ENCODE results near the gene ANGPTL4.
"Not testable (repeated sequence)": the region's sequence is repeated elsewhere in the genome, so short reads cannot be mapped to it uniquely, and the experiment has no call there.

DNA sequence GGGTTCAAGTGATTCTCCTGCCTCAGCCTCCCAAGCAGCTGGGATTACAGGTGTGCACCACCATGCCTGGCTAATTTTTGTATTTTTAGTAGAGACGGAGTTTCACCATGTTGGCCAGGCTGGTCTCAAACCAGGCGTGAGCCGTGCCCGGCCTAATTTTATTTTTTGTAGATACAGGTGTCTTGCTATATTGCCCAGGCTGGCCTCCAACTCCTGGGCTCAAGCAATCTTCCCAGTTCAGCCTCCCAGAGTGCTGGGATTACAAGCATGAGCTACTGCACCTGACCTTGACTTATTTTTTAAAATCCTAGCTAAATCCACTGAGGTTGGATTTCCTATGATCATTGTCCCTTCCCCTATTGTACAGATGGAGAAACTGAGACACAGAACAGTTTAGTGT is 22.5 kb upstream of the ANGPTL4 start:
- TF ChIP-seq, protein P1, sequence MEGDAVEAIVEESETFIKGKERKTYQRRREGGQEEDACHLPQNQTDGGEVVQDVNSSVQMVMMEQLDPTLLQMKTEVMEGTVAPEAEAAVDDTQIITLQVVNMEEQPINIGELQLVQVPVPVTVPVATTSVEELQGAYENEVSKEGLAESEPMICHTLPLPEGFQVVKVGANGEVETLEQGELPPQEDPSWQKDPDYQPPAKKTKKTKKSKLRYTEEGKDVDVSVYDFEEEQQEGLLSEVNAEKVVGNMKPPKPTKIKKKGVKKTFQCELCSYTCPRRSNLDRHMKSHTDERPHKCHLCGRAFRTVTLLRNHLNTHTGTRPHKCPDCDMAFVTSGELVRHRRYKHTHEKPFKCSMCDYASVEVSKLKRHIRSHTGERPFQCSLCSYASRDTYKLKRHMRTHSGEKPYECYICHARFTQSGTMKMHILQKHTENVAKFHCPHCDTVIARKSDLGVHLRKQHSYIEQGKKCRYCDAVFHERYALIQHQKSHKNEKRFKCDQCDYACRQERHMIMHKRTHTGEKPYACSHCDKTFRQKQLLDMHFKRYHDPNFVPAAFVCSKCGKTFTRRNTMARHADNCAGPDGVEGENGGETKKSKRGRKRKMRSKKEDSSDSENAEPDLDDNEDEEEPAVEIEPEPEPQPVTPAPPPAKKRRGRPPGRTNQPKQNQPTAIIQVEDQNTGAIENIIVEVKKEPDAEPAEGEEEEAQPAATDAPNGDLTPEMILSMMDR (IDR thresholded peaks at IDR 0.05), result not testable (repeated sequence)
- not testable (repeated sequence) for TF ChIP-seq RNF2 (IDR thresholded peaks at IDR 0.05; ENCODE audit: borderline replicate concordance, low read depth); KDM1A (IDR thresholded peaks at IDR 0.05; ENCODE audit: low read depth); SREBF2 (IDR thresholded peaks at IDR 0.05); MAFK (IDR thresholded peaks at IDR 0.05; ENCODE audit: partially characterized antibody); SMC3 (IDR thresholded peaks at IDR 0.05); CEBPB (IDR thresholded peaks at IDR 0.05); RFX5 (IDR thresholded peaks at IDR 0.05); EP300 (IDR thresholded peaks at IDR 0.05); MAZ (IDR thresholded peaks at IDR 0.05; ENCODE audit: borderline replicate concordance, low read depth, low read length); NR3C1 (IDR thresholded peaks at IDR 0.05)

Measured in A549 (cell line).